HG03520 (cell line): ENCODE data around the gene KIF21B.

Experiments used
- ATAC-seq: cut with Tn5 transposase; IDR thresholded peaks from one replicate; pipeline ENCODE4 v1.9.1; 2021; ENCODE audit warnings: mild to moderate bottlenecking, moderate library complexity; ENCODE audit not compliant: unreplicated experiment

Gene KIF21B

GRCh38 chr1:201023517-201023902 lies at the start of gene KIF21B:
Gene KIF21B (minus strand): TSS chr1:201023714. CDS start chr1:201023383, 331 bp downstream.
- ATAC-seq: peak; percentile 52

- no peak for ATAC-seq
Measured at GRCh38 chr1:201072922-201073321, 49.4 kb upstream of the KIF21B start.

GRCh38 chr1:201072149-201072548 lies 48.6 kb upstream of the KIF21B start:
- no peak for ATAC-seq

DNA sequence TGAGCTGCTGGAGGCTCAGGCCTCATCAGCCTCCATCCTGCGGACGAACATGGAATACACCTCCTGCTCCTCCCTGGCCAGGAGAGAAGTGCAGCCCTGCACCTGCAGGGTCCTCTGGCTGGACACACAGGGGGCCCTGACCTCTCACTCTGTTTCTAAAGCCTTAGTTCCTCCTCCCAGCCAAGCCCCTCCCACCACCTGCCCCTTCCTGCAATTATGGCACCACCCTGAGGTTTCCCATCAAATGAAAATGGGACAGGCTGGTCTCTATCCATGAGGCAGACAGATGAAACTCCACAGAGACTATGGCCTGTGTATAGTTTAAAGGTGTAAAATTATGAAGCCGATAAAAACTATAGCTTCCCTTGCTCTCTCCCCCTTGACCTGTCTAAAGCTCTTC lies 46.1 kb upstream of the KIF21B start:
- no peak for ATAC-seq

DNA sequence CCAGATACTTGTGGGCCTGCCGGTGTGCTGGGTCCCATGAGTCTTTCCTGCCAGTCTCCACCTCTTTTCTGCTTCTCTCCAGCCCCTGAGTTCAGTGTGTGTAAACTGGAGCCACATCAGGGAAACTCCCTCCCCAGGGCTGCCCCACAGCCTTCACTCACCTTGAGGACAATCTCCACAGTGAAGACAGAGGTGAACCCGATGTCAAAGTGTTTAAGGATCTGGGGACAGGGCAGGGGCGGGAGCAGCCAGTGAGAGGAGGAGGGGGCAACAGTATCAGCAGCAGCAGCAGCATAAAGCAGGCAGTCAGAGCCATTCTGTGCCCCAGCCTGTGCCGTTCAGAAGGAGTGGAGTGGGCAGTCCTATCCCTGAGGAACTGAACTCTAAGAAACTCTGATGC lies 45.5 kb upstream of the KIF21B start:
- ATAC-seq: no peak

DNA sequence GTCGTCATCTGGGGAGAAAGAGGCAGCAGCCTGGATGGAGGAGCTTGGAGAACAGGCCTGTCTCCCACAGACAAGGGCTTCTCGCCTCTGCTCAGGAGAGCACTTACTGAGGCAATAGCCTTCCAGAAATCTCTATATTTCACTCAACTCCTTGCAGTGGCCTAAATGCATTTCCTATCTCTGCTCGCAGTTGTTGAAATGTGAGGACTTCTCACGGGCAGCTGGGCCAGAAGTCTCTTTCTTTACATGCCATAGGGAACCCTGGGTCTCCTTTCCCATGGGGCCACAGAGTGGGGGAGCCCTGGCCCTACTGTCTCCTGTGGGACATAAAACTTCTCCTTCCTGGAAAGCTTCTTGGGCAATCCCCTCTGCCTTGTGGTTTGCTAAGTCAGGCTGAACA lies 43.5 kb upstream of the KIF21B start:
- ATAC-seq: no peak

GRCh38 chr1:201065686-201066085 lies 42.2 kb upstream of the KIF21B start:
- no peak for ATAC-seq

GRCh38 chr1:201064806-201065205 lies 41.3 kb upstream of the KIF21B start:
- no peak for ATAC-seq

- no peak for ATAC-seq
Measured at GRCh38 chr1:201063145-201063544, 39.6 kb upstream of the KIF21B start.

DNA sequence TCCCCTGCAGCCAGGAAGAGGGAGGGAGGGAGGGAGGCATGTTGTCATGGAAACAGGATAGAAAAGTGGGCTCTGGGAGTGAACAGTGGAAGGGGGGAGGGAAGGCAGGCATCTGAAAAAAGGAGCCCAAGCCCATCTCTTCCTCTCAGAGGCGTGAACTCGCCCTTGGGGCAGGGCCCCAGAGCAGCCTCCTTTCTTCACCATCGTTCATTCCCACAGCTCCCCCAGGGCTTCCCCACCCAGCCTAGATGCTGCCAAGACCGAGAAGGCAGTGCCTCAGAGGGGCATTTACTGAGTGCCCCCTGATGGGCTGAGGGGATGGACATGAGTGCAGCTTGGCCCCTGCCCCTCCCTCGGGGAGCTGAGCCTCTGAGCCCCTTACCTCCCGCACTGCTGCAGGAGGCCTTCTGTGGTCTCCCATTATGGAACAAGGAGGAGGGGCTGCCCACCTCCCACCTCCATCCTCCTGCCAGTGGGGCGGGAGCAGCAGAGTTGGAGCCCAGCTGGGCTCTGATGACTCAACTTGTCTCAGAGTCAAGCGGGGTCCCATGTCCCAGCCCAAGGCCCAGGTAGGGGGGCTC lies 39.1 kb upstream of the KIF21B start:
- ATAC-seq: no peak

DNA sequence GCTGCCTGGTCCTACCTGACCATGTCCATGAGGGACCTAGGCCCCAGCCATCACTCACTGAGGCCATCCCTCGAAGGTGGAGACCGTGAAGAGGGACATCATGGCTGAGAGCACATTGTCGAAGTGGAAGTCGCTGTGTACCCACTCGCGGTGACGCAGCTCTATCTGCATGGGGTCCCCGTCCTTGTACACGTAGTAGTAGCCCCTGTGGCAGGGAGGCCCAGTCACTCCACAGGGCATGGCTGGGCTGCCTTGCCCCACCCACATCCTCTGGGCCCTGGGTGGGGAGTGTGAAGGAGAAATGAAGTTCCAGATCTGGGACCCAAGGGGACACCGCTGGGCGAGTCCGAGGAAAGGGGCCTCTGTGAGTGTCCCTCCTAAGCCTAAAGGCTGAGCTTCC lies 38.4 kb upstream of the KIF21B start:
- ATAC-seq: no peak

GRCh38 chr1:201061049-201061448 lies 37.5 kb upstream of the KIF21B start:
- ATAC-seq: no peak

- no peak for ATAC-seq
Measured at GRCh38 chr1:201060586-201060985, 37.1 kb upstream of the KIF21B start.

GRCh38 chr1:201059871-201060555 lies 36.5 kb upstream of the KIF21B start:
- ATAC-seq: no peak

DNA sequence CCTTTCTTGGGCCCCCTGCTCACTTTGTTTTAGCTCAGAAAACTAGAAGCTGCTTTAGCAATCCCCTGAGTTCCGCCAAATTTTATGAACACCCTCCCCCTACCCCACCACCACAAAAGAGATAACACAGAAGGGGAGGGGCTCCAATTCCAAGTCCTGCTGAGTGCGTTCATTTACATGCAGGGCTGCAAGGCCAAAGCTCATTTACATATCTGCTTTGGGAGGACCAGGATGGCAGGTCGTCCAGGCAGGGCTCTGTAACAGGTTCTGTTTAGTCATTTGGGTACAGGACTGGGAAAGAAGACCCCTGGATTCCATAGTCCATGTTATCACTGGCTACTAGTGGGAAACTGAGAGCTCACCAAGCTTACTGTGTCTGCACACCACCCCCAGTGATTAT lies 35.9 kb upstream of the KIF21B start:
- ATAC-seq: no peak

DNA sequence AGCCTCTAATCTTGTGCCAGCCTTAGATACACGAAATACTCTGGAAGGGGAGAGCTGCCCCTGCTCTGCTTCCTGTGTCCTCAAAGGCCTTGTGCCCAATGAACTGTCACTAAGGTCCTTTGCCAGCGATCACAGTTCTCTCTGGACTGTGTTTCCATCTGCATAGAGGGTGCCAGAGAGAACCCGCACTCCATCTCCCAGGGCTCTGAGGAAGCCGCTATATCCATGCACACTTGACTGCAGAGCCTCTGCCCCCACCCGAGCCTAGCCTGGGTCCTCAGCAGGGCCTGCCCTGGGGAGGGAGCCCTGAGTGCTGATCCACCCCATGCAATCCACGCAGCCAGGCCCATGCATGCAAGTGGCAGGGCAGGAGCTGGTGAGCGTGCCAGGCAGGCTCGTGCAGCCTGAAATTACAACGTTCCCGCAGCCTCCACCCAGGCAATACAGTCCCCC lies 30.6 kb upstream of the KIF21B start:
- ATAC-seq: no peak

GRCh38 chr1:201053155-201053860 lies 29.8 kb upstream of the KIF21B start:
- ATAC-seq: no peak

- ATAC-seq: no peak
Measured at GRCh38 chr1:201051399-201051798, 27.9 kb upstream of the KIF21B start.

DNA sequence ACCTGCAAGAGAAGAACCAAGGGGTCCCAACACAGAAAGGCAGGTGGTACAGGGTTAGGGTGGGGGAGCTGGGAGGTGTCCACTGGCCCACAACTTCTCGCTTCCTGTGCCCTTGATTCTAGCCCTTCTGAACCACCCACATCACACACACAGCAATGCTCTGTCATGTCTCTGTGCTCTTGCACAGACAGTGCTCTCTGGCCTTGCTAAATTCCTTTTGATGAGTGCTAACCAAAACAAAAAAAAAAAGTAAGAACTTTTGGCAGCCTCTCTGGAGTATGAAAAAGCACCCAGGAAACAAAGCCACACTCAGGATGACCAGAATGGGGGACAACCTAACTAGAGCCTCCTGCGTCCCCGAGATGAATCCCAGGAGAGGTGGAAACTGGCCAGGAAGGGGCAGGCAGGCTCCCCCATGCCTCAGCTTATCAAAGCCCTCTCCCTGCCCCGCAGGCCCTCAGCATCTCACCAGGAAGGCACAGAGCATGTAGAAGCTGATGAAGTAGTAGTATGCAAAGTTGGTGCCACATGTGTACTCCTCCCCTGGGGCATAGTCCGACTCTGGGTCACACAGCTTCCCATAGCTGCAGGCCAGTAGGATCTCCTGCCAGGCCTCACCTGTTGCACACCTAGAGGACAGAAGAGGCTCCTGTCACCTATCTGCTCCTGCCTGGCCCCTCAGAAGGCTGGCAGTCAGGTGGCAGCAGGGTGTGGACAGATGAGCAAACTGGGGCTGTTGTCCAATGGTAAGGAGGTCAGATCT lies 27.2 kb upstream of the KIF21B start:
- no peak for ATAC-seq

DNA sequence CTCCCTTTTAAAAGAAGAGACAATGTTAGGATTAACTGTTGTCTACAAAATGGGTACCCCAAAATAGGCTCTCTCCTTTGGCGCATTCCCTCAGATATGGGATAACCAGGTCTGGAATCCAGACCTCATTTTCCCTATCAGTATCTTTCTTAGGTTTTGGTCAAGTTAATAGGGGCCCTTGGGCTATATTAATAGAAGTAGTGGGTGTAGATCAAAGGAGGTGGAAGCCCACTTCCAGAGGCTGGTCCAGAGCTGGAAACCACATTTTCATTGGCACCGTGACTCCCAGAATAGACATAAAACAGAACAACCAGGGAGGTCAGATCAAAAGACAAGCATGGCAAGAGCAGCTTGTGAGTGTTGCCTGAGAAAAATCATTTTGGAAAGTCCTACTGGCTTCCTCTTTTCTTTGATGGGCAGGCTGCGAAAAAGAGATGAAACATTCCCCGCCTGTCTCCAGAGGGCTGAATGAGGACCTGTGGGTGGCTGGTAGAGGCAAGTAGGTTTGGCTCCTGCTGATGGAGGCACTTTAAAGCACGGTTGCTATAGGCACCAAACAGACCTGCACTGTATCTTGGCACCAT lies 25.8 kb upstream of the KIF21B start:
- no peak for ATAC-seq

DNA sequence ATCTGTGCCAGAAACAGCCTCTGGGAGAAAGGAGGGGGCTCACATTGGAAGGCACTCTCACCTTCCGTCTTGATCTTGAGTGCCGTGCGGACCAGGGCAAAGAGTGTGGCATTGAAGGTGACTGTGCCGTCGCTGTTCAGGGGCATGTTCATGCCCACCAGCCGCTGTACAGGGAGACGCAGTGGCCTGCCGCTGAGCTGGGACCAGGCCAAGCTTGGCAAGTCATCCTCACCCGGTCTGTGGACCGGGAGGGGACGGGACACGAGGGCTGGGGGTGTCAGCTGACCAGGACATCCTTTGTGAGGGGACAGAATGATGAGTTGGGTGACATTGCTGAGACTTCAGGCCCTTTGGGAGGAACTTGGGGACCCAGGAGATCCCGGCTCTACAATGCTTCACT lies 25.0 kb upstream of the KIF21B start:
- no peak for ATAC-seq
